A673 (cell line): ENCODE data around the gene RBP4.

Experiments used
- CTCF ChIP-seq: fragments of 300-800, 200-600 bp; sonication (generic); conservative IDR thresholded peaks from 2 replicates; pipeline ENCODE4 v1.5.1; 2017; ENCODE audit warnings: low read depth, mild to moderate bottlenecking, antibody characterized with exemption, low read length, moderate library complexity, mixed read lengths
- EZH2 ChIP-seq: fragments of 200-600 bp; sonication (generic); IDR thresholded peaks from 2 replicates; pipeline ENCODE4 v1.6.1; 2017; ENCODE audit warnings: borderline replicate concordance, low read depth, mild to moderate bottlenecking, mixed read lengths, antibody characterized with exemption, low read length; ENCODE audit not compliant: poor library complexity, severe bottlenecking

GRCh38 chr10:93630625-93631557 lies 29.9 kb upstream of the RBP4 start:
- TF ChIP-seq EZH2 (no peak), CTCF (no peak)
